ENCODE measurements around the gene FAM50A. TPM values are rescaled to one million over a fixed set of nuclear protein-coding genes. Genes with fewer than 3 reads are reported as not detected.

Gene FAM50A
- total RNA-seq, 1 donor from 2014 or later: 80.0 TPM

DNA sequence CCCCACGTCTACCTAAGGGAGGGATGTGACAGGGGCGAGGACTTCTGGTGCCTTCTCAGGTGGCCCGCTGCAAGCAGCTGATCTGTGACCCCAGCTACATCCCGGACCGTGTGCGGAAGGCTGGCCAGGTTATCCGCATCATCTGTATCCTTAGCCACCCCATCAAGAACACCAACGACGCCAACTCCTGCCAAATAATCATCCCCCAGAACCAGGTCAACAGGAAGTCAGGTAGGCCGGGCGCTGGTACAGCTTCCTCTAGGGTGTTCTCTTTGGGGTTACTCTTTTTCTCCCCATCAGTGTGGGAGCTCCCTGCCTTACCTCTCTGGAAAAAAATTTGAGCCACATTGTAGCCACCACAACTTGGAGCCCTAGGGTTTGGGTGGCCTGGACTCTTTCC, 2.4 kb upstream of the FAM50A start:
- no peak for DNase-seq (ENCODE audit: low read depth)
- Histone ChIP-seq H3K4me3 (ENCODE audit: low read depth, low read length) (no peak overlapping the region), H3K36me3 (ENCODE audit: control insufficient read depth, insufficient read depth, low read length) (no peaks in the 10 kb centered on the region), H3K27me3 (ENCODE audit: control insufficient read depth, insufficient read depth, low read length) (no peaks in the 10 kb centered on the region)
- TF ChIP-seq, protein P1, sequence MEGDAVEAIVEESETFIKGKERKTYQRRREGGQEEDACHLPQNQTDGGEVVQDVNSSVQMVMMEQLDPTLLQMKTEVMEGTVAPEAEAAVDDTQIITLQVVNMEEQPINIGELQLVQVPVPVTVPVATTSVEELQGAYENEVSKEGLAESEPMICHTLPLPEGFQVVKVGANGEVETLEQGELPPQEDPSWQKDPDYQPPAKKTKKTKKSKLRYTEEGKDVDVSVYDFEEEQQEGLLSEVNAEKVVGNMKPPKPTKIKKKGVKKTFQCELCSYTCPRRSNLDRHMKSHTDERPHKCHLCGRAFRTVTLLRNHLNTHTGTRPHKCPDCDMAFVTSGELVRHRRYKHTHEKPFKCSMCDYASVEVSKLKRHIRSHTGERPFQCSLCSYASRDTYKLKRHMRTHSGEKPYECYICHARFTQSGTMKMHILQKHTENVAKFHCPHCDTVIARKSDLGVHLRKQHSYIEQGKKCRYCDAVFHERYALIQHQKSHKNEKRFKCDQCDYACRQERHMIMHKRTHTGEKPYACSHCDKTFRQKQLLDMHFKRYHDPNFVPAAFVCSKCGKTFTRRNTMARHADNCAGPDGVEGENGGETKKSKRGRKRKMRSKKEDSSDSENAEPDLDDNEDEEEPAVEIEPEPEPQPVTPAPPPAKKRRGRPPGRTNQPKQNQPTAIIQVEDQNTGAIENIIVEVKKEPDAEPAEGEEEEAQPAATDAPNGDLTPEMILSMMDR (IDR thresholded peaks at IDR 0.05; ENCODE audit: insufficient read depth, low read length, poor library complexity, severe bottlenecking): no peak

DNA sequence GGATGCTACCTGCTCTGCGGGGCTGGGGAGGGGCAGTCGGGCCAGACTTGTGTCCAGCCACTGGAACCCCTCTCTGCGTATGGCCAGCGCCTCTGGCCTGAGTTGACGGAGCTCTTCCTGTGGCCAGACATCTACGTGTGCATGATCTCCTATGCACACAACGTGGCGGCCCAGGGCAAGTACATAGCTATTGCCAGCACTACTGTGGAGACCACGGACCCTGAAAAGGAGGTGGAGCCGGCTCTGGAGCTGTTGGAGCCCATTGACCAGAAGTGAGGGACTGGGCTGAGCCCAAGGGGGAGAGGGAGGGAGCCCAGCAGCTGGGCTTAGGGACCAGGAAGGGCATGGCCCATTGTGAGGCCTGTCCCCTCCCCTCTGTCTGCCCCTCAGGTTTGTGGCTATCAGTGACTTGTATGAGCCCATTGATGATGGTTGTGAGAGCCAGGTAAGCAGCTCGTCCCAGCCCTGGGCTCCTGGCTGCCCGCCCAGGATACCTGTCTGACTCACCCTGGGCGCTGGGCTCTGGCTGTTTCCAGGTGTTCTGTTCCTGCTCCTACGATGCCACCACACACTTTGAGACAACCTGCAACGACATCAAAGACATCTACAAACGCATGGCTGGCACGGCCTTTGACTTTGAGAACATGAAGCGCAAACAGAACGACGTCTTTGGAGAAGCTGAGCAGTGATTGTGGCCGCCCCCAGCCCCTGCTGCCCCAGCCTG, 1.8 kb upstream of the FAM50A start:
- TF ChIP-seq, protein P1 (IDR thresholded peaks at IDR 0.05; ENCODE audit: insufficient read depth, low read length, poor library complexity, severe bottlenecking): no peak
- no peak for DNase-seq (ENCODE audit: low read depth)
- no peaks in the 10 kb centered on the region for H3K36me3 ChIP-seq (ENCODE audit: control insufficient read depth, insufficient read depth, low read length)

DNA sequence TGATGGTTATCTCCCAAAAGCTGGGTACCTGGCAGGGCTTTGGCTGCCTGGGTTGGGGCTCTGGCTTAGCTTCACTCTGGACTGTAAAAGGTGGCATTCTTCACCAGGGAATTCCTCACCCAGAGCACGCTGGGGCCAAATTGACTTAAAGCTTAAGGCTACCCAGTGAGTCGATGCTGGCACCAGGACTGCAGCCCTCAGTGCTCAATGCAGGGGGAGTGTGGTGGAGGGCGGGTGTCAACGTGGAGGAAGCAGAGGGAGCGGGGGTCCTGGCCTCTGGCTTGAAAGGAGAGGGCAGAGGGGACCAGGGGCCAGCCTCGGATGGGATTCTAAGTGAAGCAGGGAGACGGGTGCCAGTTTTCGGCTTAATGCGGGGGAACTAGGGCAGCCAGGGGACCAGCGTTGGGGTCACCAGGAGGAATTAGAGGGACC, 446 bp upstream of the FAM50A start:
- no peaks in the 10 kb centered on the region for H3K27me3 ChIP-seq (ENCODE audit: control insufficient read depth, insufficient read depth, low read length)
- no peaks in the 10 kb centered on the region for H3K36me3 ChIP-seq (ENCODE audit: control insufficient read depth, insufficient read depth, low read length)
- DNase-seq (ENCODE audit: low read depth): no peak
- H3K4me3 ChIP-seq (ENCODE audit: low read depth, low read length): peak overlapping the region; percentile 21
- TF ChIP-seq, protein P1 (IDR thresholded peaks at IDR 0.05; ENCODE audit: insufficient read depth, low read length, poor library complexity, severe bottlenecking): no peak

More for the DNA sequence above, 1.8 kb upstream of the FAM50A start:
- no peak overlapping the region for H3K4me3 ChIP-seq (ENCODE audit: low read depth, low read length)
- no peaks in the 10 kb centered on the region for H3K27me3 ChIP-seq (ENCODE audit: control insufficient read depth, insufficient read depth, low read length)

DNA sequence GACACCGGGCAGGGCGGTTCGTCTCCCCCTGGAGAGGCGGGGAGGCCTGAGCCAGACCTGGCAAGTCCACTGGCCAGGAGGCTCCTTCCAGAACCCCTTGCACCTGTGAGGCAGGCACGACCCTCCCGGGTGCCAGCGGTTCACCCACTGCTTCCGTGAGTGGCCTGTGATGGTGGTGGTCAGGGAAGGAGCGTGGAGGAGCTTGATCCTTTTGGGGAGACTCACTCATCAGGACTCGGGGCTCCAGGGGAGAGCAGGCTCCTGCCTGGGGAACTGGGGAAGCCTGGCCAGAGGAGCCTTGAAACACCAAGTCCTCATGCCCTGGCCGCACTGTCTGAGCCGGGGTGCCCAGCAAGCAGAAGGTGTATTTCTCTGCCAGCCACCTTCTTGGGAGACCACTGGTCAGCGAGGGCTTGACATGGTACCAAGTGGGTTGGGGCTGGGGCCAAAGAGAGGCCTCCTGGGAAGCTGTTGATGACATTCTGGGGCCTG, 860 bp downstream of the FAM50A start:
- DNase-seq (ENCODE audit: low read depth): no peak
- H3K27me3 ChIP-seq (ENCODE audit: control insufficient read depth, insufficient read depth, low read length): no peaks in the 10 kb centered on the region
- H3K4me3 ChIP-seq (ENCODE audit: low read depth, low read length): peak overlapping the region; percentile 57
- TF ChIP-seq, protein P1 (IDR thresholded peaks at IDR 0.05; ENCODE audit: insufficient read depth, low read length, poor library complexity, severe bottlenecking): no peak
- no peaks in the 10 kb centered on the region for H3K36me3 ChIP-seq (ENCODE audit: control insufficient read depth, insufficient read depth, low read length)

DNA sequence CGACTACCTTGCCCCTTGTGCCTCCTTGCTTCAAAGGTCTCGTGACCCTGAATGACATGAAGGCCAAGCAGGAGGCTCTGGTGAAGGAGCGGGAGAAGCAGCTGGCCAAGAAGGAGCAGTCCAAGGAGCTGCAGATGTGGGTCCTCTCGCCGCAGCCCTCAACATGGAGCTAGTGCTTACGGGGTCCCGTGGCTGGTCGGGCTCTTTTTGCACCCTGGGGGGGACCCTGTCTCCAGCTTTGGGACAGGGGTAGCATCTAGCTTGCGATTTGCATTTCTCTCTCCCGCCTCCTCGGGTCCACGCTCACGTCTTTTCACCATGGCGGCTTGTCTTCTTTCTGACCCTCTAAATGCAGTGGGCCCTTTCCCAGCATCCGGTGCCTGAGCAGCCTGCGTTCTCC, 1.8 kb downstream of the FAM50A start:
- Histone ChIP-seq H3K36me3 (ENCODE audit: control insufficient read depth, insufficient read depth, low read length) (no peaks in the 10 kb centered on the region), H3K27me3 (ENCODE audit: control insufficient read depth, insufficient read depth, low read length) (no peaks in the 10 kb centered on the region), H3K4me3 (ENCODE audit: low read depth, low read length) (no peak overlapping the region)
- TF ChIP-seq, protein P1 (IDR thresholded peaks at IDR 0.05; ENCODE audit: insufficient read depth, low read length, poor library complexity, severe bottlenecking): no peak
- DNase-seq (ENCODE audit: low read depth): no peak

DNA sequence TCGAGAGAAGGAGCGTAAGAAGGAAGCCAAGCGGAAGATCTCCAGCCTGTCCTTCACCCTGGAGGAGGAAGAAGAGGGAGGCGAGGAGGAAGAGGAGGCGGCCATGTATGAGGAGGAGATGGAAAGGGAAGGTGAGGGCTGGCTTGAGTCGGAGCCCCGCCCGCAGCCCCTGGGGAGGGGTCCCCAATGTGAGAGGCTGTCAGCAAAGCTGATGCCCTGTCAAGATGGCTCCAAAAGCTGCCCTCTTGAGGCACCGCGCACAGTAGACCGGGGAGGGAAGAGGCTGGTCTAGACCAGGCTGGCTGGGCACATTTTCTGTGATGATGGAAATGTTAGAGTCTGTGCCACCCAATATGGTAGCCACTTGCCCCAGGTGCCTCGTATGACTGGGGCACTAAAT, 2.5 kb downstream of the FAM50A start:
- no peaks in the 10 kb centered on the region for H3K36me3 ChIP-seq (ENCODE audit: control insufficient read depth, insufficient read depth, low read length)
- no peak for DNase-seq (ENCODE audit: low read depth)
- H3K4me3 ChIP-seq (ENCODE audit: low read depth, low read length): no peak overlapping the region
- H3K27me3 ChIP-seq (ENCODE audit: control insufficient read depth, insufficient read depth, low read length): no peaks in the 10 kb centered on the region
- TF ChIP-seq, protein P1 (IDR thresholded peaks at IDR 0.05; ENCODE audit: insufficient read depth, low read length, poor library complexity, severe bottlenecking): no peak

Measured in kidney epithelial cell (primary cell).